Muscle layer of colon (tissue), 2 donors: Measurements from ENCODE around the gene CLEC17A.
"Not testable (repeated sequence)": the region's sequence is repeated elsewhere in the genome, so short reads cannot be mapped to it uniquely, and the experiment has no call there.

Source experiments
- H3K27ac ChIP-seq: one replicate; pipeline ENCODE4 v1.7.0; 2013; ENCODE audit warnings: low read depth, mild to moderate bottlenecking, low read length, moderate library complexity
- H3K27me3 ChIP-seq, 2 donors: one replicate each; pipeline ENCODE4 v1.7.0; 2013; ENCODE audit warnings: low read length in 2 of 2, mild to moderate bottlenecking in 2 of 2; ENCODE audit not compliant: insufficient read depth in 2 of 2, control insufficient read depth in 1 of 2
- H3K36me3 ChIP-seq: one replicate; pipeline ENCODE4 v1.7.0; 2013; ENCODE audit warnings: mild to moderate bottlenecking, low read length; ENCODE audit not compliant: insufficient read depth
- H3K4me1 ChIP-seq: one replicate; pipeline ENCODE4 v1.7.0; 2013; ENCODE audit warnings: mild to moderate bottlenecking, low read length; ENCODE audit not compliant: insufficient read depth
- H3K4me3 ChIP-seq, 2 donors: one replicate each; pipeline ENCODE4 v1.7.0; 2013; ENCODE audit warnings: low read length in 2 of 2, low read depth in 1 of 2, mild to moderate bottlenecking in 1 of 2, moderate library complexity in 1 of 2
- H3K9ac ChIP-seq: one replicate; pipeline ENCODE4 v1.7.0; 2013; ENCODE audit warnings: low read length
- H3K9me3 ChIP-seq: one replicate; pipeline ENCODE4 v1.7.0; 2013; ENCODE audit warnings: mild to moderate bottlenecking, low read length
- donor health status: abdominal sarcoma.
- donor health status: Adenocarcinoma of cecum.

CLEC17A gene

GRCh38 chr19:14561249-14561648, 21.6 kb upstream of the CLEC17A start:
- Histone ChIP-seq H3K4me1 (peaks cover 5% of the 10 kb centered on the region), H3K9me3 (no peaks in the 10 kb centered on the region), H3K27ac (no peak overlapping the region), H3K4me3 (no peak overlapping the region), H3K36me3 (peaks cover 5% of the 10 kb centered on the region), H3K9ac (no peak overlapping the region), H3K27me3 (no peaks in the 10 kb centered on the region)

DNA sequence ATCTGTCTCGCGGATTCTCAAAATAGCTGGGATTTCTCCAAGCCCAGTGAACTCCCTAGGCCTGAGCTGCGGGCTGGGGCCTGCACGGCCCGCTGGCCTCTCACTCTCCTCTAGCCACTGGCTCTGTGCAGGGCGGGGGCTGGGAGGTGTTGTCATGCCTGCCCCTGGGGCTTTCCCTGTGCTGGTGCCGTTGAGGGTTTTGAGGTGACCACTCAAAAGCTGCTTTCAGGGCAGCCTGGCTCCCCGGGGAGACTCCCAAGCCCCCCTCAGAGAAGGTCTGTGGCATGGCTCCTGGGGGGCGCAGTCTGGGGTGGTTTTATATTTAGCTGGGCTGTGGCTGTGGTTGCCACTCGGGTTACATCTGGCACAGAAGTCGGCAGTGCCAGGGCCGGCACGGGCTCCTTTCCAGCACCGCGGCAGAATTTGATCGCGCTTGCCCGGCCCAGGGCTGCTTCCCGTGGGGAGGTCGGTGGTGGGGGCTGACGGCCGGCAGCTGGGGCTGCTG, 21.0 kb upstream of the CLEC17A start:
- Histone ChIP-seq H3K4me1 (no peaks in the 10 kb centered on the region), H3K4me3 (no peak overlapping the region), H3K27ac (no peak overlapping the region), H3K36me3 (peaks cover 5% of the 10 kb centered on the region), H3K9me3 (no peaks in the 10 kb centered on the region), H3K9ac (no peak overlapping the region), H3K27me3 (no peaks in the 10 kb centered on the region)

- Histone ChIP-seq H3K27ac (no peak overlapping the region), H3K9me3 (no peaks in the 10 kb centered on the region), H3K4me3 (no peak overlapping the region), H3K36me3 (peaks cover 5% of the 10 kb centered on the region), H3K4me1 (no peaks in the 10 kb centered on the region), H3K27me3 (no peaks in the 10 kb centered on the region), H3K9ac (no peak overlapping the region)
Measured at GRCh38 chr19:14562660-14563589, 20.0 kb upstream of the CLEC17A start.

DNA sequence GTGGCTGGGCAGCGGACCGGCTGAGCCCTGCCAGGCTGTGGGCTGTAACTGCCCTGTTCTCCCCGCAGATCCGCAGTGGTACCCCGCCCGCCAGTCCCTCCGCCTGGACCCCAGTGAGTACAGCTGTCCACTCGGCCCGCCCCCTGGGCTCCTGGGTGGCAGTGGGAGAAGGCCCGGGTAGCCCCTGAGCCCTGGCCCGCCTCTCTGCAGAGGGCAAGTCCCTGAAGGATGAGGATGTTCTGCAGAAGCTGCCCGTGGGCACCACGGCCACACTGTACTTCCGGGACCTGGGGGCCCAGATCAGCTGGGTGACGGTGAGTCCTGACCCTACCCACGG, 19.3 kb upstream of the CLEC17A start:
- H3K36me3 ChIP-seq = peaks cover 5% of the 10 kb centered on the region
- H3K9ac ChIP-seq = no peak overlapping the region
- H3K9me3 ChIP-seq = no peaks in the 10 kb centered on the region
- no peaks in the 10 kb centered on the region for H3K27me3 ChIP-seq
- no peak overlapping the region for H3K4me3 ChIP-seq
- no peaks in the 10 kb centered on the region for H3K4me1 ChIP-seq
- no peak overlapping the region for H3K27ac ChIP-seq

- H3K4me1 ChIP-seq = no peaks in the 10 kb centered on the region
- no peak overlapping the region for H3K27ac ChIP-seq
- no peak overlapping the region for H3K9ac ChIP-seq
- no peaks in the 10 kb centered on the region for H3K27me3 ChIP-seq
- H3K9me3 ChIP-seq = no peaks in the 10 kb centered on the region
- no peak overlapping the region for H3K4me3 ChIP-seq
- H3K36me3 ChIP-seq = peaks cover 5% of the 10 kb centered on the region
Measured at GRCh38 chr19:14563989-14564651, 18.8 kb upstream of the CLEC17A start.

GRCh38 chr19:14564652-14565297, 18.1 kb upstream of the CLEC17A start:
- not testable (repeated sequence) for H3K9me3 ChIP-seq, H3K9ac ChIP-seq, H3K27me3 ChIP-seq, H3K27ac ChIP-seq, H3K4me1 ChIP-seq, H3K4me3 ChIP-seq
- peaks cover 12% of the 10 kb centered on the region for H3K36me3 ChIP-seq

GRCh38 chr19:14565298-14565679, 17.6 kb upstream of the CLEC17A start:
- no peak overlapping the region for H3K27ac ChIP-seq
- no peaks in the 10 kb centered on the region for H3K4me1 ChIP-seq
- no peak overlapping the region for H3K4me3 ChIP-seq
- no peak overlapping the region for H3K9ac ChIP-seq
- peaks cover 12% of the 10 kb centered on the region for H3K36me3 ChIP-seq
- H3K9me3 ChIP-seq = no peaks in the 10 kb centered on the region
- H3K27me3 ChIP-seq = no peaks in the 10 kb centered on the region

GRCh38 chr19:14565765-14566711, 16.8 kb upstream of the CLEC17A start:
- Histone ChIP-seq H3K9me3 (no peaks in the 10 kb centered on the region), H3K4me3 (no peak overlapping the region), H3K36me3 (peaks cover 12% of the 10 kb centered on the region), H3K27me3 (no peaks in the 10 kb centered on the region), H3K4me1 (peaks cover 7% of the 10 kb centered on the region), H3K27ac (no peak overlapping the region), H3K9ac (no peak overlapping the region)

DNA sequence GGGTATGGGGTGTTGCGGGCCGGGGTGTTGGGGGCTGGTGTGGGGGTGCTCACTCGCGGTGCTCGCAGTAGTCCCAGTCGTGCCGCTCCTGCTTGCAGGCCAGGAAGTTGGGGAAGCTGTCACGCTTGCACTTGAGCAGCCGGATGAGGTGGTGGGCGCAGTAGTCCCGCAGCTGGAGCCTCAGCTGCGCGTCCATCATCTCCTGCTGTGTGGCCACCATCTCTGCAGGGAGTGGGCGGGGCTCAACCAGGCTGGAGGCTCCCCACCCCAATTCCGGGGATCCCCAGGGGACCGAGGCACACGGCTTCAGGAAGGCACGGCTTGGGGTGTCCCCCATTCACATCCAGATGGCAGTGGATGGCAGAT, 16.2 kb upstream of the CLEC17A start:
- Histone ChIP-seq H3K4me3 (no peak overlapping the region), H3K9ac (no peak overlapping the region), H3K27me3 (no peaks in the 10 kb centered on the region), H3K36me3 (peaks cover 12% of the 10 kb centered on the region), H3K4me1 (peaks cover 13% of the 10 kb centered on the region), H3K9me3 (no peaks in the 10 kb centered on the region), H3K27ac (no peak overlapping the region)

GRCh38 chr19:14567079-14567478, 15.8 kb upstream of the CLEC17A start:
- H3K27me3 ChIP-seq = no peaks in the 10 kb centered on the region
- no peak overlapping the region for H3K9ac ChIP-seq
- no peaks in the 10 kb centered on the region for H3K9me3 ChIP-seq
- peaks cover 13% of the 10 kb centered on the region for H3K4me1 ChIP-seq
- H3K27ac ChIP-seq = no peak overlapping the region
- H3K36me3 ChIP-seq = peaks cover 12% of the 10 kb centered on the region
- H3K4me3 ChIP-seq = no peak overlapping the region
